Measurements from ENCODE around the gene ASMT. TPM values are rescaled to one million over a fixed set of nuclear protein-coding genes. Genes with fewer than 3 reads are reported as not detected.

The ASMT gene
- total and polyA plus RNA-seq, 10 of the 15 experiments (the other 5 are each of a cell fraction or from before 2014, with no cell fraction given): 0.18 to 0.29 TPM; not detected in 8

- TF ChIP-seq KAT2A (conservative IDR thresholded peaks at IDR 0.05; ENCODE audit: control insufficient read depth, low read depth, low read length) (no peak), EGR1 (IDR thresholded peaks at IDR 0.05; ENCODE audit: borderline replicate concordance in 1 of 2, low read depth in 2 of 2, low read length in 2 of 2) (no peak), CEBPZ (IDR thresholded peaks at IDR 0.05; ENCODE audit: low read depth, low read length) (0 out of 2 replicates have a peak, but pooled peaks have one; percentile 30), ETV6 (conservative IDR thresholded peaks at IDR 0.05 in 1 of 2, IDR thresholded peaks at IDR 0.05 in 1 of 2; ENCODE audit: borderline replicate concordance in 1 of 2, low read depth in 1 of 2) (no peak), ZNF217 (IDR thresholded peaks at IDR 0.05) (no peak), TCF3 (IDR thresholded peaks at IDR 0.05; ENCODE audit: borderline replicate concordance, insufficient read depth, low read depth, low read length) (peak; percentile 85), CEBPB (IDR thresholded peaks at IDR 0.05; ENCODE audit: borderline replicate concordance in 1 of 2, low read depth in 2 of 2, low read length in 2 of 2) (no peak), CHD4 (IDR thresholded peaks at IDR 0.05) (no peak), RAD51 (IDR thresholded peaks at IDR 0.05) (no peak), GABPA (IDR thresholded peaks at IDR 0.05; ENCODE audit: low read depth) (peak; percentile 93), SKIL (IDR thresholded peaks at IDR 0.05; ENCODE audit: low read depth, poor library complexity, severe bottlenecking) (no peak), BMI1 (IDR thresholded peaks at IDR 0.05; ENCODE audit: borderline replicate concordance) (no peak), NFXL1 (IDR thresholded peaks at IDR 0.05; ENCODE audit: borderline replicate concordance) (no peak), ZSCAN29 (IDR thresholded peaks at IDR 0.05) (0 out of 2 replicates have a peak, but pooled peaks have one; percentile 30), SMAD5 (IDR thresholded peaks at IDR 0.05; ENCODE audit: low read depth) (no peak), WRNIP1 (IDR thresholded peaks at IDR 0.05; ENCODE audit: borderline replicate concordance, low read depth, low read length) (no peak), BACH1 (IDR thresholded peaks at IDR 0.05; ENCODE audit: borderline replicate concordance) (peak; percentile 87), SPI1 (IDR thresholded peaks at IDR 0.05; ENCODE audit: borderline replicate concordance, insufficient read depth, low read depth, low read length) (no peak), JUND (IDR thresholded peaks at IDR 0.05; ENCODE audit: low read depth, low read length) (no peak), ESRRA (IDR thresholded peaks at IDR 0.05; ENCODE audit: low read length) (no peak)
- TF ChIP-seq, protein P1, sequence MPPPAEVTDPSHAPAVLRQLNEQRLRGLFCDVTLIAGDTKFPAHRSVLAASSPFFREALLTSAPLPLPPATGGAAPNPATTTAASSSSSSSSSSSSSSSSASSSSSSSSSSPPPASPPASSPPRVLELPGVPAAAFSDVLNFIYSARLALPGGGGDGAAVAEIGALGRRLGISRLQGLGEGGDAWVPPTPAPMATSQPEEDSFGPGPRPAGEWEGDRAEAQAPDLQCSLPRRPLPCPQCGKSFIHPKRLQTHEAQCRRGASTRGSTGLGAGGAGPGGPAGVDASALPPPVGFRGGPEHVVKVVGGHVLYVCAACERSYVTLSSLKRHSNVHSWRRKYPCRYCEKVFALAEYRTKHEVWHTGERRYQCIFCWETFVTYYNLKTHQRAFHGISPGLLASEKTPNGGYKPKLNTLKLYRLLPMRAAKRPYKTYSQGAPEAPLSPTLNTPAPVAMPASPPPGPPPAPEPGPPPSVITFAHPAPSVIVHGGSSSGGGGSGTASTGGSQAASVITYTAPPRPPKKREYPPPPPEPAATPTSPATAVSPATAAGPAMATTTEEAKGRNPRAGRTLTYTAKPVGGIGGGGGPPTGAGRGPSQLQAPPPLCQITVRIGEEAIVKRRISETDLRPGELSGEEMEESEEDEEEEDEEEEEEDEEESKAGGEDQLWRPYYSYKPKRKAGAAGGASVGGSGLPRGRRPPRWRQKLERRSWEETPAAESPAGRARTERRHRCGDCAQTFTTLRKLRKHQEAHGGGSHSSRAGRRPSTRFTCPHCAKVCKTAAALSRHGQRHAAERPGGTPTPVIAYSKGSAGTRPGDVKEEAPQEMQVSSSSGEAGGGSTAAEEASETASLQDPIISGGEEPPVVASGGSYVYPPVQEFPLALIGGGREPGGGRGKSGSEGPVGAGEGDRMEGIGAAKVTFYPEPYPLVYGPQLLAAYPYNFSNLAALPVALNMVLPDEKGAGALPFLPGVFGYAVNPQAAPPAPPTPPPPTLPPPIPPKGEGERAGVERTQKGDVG (CRISPR knock-in tag; IDR thresholded peaks at IDR 0.05): no peak
These were observed 23.6 kb upstream of the ASMT start, which contains the start of gene AKAP17A (continued) for GRCh38 chrX:1591102-1591862.
